ENCODE results near the gene OPCML. TPM values are rescaled to one million over a fixed set of nuclear protein-coding genes. Genes with fewer than 3 reads are reported as not detected.

OPCML gene
- polyA plus RNA-seq, 1 donor from 2014 or later, result 11.6 TPM

GRCh38 chr11:132631989-132632388 is 900.3 kb downstream of the OPCML start:
- no peak overlapping the region for H2AFZ ChIP-seq (ENCODE audit: low read depth, low read length)
- H3K9ac ChIP-seq (ENCODE audit: low read length), result no peak overlapping the region
- no peak for TF ChIP-seq MXI1 (conservative IDR thresholded peaks at IDR 0.05; ENCODE audit: poor library complexity, severe bottlenecking)
- no peak for TF ChIP-seq CTCF (IDR thresholded peaks at IDR 0.05; ENCODE audit: poor library complexity, severe bottlenecking)
- no peak for TF ChIP-seq SMC3 (conservative IDR thresholded peaks at IDR 0.05; ENCODE audit: poor library complexity)
- TF ChIP-seq TAF1 (IDR thresholded peaks at IDR 0.05; ENCODE audit: low read depth), result no peak
- TF ChIP-seq RAD21 (conservative IDR thresholded peaks at IDR 0.05), result no peak
- no peak for TF ChIP-seq EZH2 (IDR thresholded peaks at IDR 0.05; ENCODE audit: borderline replicate concordance, insufficient read depth, low read length, poor library complexity, severe bottlenecking)
- no peak for TF ChIP-seq POLR2AphosphoS5 (IDR thresholded peaks at IDR 0.05)
- TF ChIP-seq REST (IDR thresholded peaks at IDR 0.05; ENCODE audit: borderline replicate concordance), result no peak
- no peak for TF ChIP-seq EP300 (conservative IDR thresholded peaks at IDR 0.05; ENCODE audit: poor library complexity, severe bottlenecking)

GRCh38 chr11:132627981-132628380 is 904.3 kb downstream of the OPCML start:
- H3K9ac ChIP-seq (ENCODE audit: low read length), result no peak overlapping the region
- no peaks in the 10 kb centered on the region for H3K9me3 ChIP-seq (ENCODE audit: low read length)
- no peaks in the 10 kb centered on the region for H3F3A ChIP-seq (ENCODE audit: insufficient read depth, low read length, poor library complexity, severe bottlenecking)
- H3K9me2 ChIP-seq (ENCODE audit: insufficient read depth, low read length), result no peaks in the 10 kb centered on the region
- H3K4me2 ChIP-seq (ENCODE audit: low read length), result no peak overlapping the region
- H3K4me3 ChIP-seq (ENCODE audit: low read length), result no peak overlapping the region
- no peak overlapping the region for H3K27ac ChIP-seq (ENCODE audit: low read length)
- H3K79me2 ChIP-seq (replicated peaks; ENCODE audit: insufficient read depth, low read length), result no peaks in the 10 kb centered on the region
- no peak overlapping the region for H2AFZ ChIP-seq (ENCODE audit: low read depth, low read length)
- H4K20me1 ChIP-seq (ENCODE audit: insufficient read depth), result no peaks in the 10 kb centered on the region
- no peaks in the 10 kb centered on the region for H3K36me3 ChIP-seq (ENCODE audit: insufficient read depth, low read length)
- H3K27me3 ChIP-seq (ENCODE audit: insufficient read depth, low read depth, low read length), result no peaks in the 10 kb centered on the region
- TF ChIP-seq EP300 (conservative IDR thresholded peaks at IDR 0.05; ENCODE audit: poor library complexity, severe bottlenecking) (no peak), RAD21 (conservative IDR thresholded peaks at IDR 0.05) (no peak), MXI1 (conservative IDR thresholded peaks at IDR 0.05; ENCODE audit: poor library complexity, severe bottlenecking) (no peak), POLR2AphosphoS5 (IDR thresholded peaks at IDR 0.05) (no peak), SMC3 (conservative IDR thresholded peaks at IDR 0.05; ENCODE audit: poor library complexity) (no peak), REST (IDR thresholded peaks at IDR 0.05; ENCODE audit: borderline replicate concordance) (no peak), EZH2 (IDR thresholded peaks at IDR 0.05; ENCODE audit: borderline replicate concordance, insufficient read depth, low read length, poor library complexity, severe bottlenecking) (no peak), TAF1 (IDR thresholded peaks at IDR 0.05; ENCODE audit: low read depth) (no peak), CTCF (IDR thresholded peaks at IDR 0.05; ENCODE audit: poor library complexity, severe bottlenecking) (no peak)

More at GRCh38 chr11:132631989-132632388, 900.3 kb downstream of the OPCML start:
- Histone ChIP-seq H3K79me2 (replicated peaks; ENCODE audit: insufficient read depth, low read length) (no peaks in the 10 kb centered on the region), H3K9me3 (ENCODE audit: low read length) (no peaks in the 10 kb centered on the region), H3K36me3 (ENCODE audit: insufficient read depth, low read length) (no peaks in the 10 kb centered on the region), H3F3A (ENCODE audit: insufficient read depth, low read length, poor library complexity, severe bottlenecking) (no peaks in the 10 kb centered on the region), H3K4me3 (ENCODE audit: low read length) (no peak overlapping the region), H4K20me1 (ENCODE audit: insufficient read depth) (no peaks in the 10 kb centered on the region), H3K27me3 (ENCODE audit: insufficient read depth, low read depth, low read length) (no peaks in the 10 kb centered on the region), H3K4me2 (ENCODE audit: low read length) (no peak overlapping the region), H3K27ac (ENCODE audit: low read length) (no peak overlapping the region), H3K9me2 (ENCODE audit: insufficient read depth, low read length) (no peaks in the 10 kb centered on the region)
